Endothelial cell of umbilical vein (primary cell): ENCODE measurements around the gene POLE4. TPM values are rescaled to one million over a fixed set of nuclear protein-coding genes. Genes with fewer than 3 reads are reported as not detected.

Experiments used
- BruUV-seq: library from RNA; stranded (reverse); fragments of 400-500 nt; replicated peaks from 2 replicates; lab custom pipeline; 2021; lab: Mats Ljungman, UMichigan
- CTCF ChIA-PET: fragments of 300-600, 350-600 bp; sonication (Branson Sonifier 250); formaldehyde crosslinking; loops from one replicate; lab custom pipeline; 2021; ENCODE audit warnings: antibody characterized with exemption, inconsistent platforms; lab: Charles Lee
- POLR2A ChIA-PET: fragments of 300-600, 350-600 bp; sonication (Branson Sonifier 250); formaldehyde crosslinking; loops from one replicate; lab custom pipeline; 2021; ENCODE audit warnings: antibody characterized with exemption, inconsistent platforms; lab: Charles Lee
- DNase-seq: peaks from one replicate; pipeline ENCODE4 v3.0.0-alpha.2; 2011; ENCODE audit warnings: low read depth, low spot score
- FAIRE-seq: peaks from 2 replicates; lab custom pipeline; 2011; peaks lifted over from hg19 to GRCh38; lab: Jason Lieb, UNC
- H2AFZ ChIP-seq: 2 replicates; pipeline ENCODE4 v1.6.0; 2012; ENCODE audit warnings: low read depth, low read length, control low read depth, inconsistent platforms
- H3K27ac ChIP-seq: 2 replicates; pipeline ENCODE4 v1.5.1; 2011; ENCODE audit warnings: low read depth, mild to moderate bottlenecking, control low read depth, low read length, moderate library complexity; ENCODE audit not compliant: insufficient read depth
- H3K27me3 ChIP-seq, 2 experiments: 2 replicates each; pipeline versions ENCODE4 v1.6.0 to v1.6.1; 2011; ENCODE audit warnings: low read length in 2 of 2, mixed read lengths in 1 of 2; ENCODE audit not compliant: control insufficient read depth in 2 of 2, insufficient read depth in 2 of 2
- H3K36me3 ChIP-seq, 2 experiments: 2 replicates in 1 of 2; 3 replicates in 1 of 2; pipeline ENCODE4 v1.5.1; 2011; ENCODE audit warnings: low read length in 2 of 2, mild to moderate bottlenecking in 1 of 2, moderate library complexity in 1 of 2; ENCODE audit not compliant: control insufficient read depth in 2 of 2, insufficient read depth in 2 of 2; ENCODE audit errors: extremely low read depth in 1 of 2
- H3K4me1 ChIP-seq: 3 replicates; pipeline ENCODE4 v1.5.1; 2011; ENCODE audit warnings: mild to moderate bottlenecking, low read length; ENCODE audit not compliant: control insufficient read depth, insufficient read depth; ENCODE audit errors: extremely low read depth
- H3K4me2 ChIP-seq: 2 replicates; pipeline ENCODE4 v1.6.1; 2011; ENCODE audit warnings: low read length, control low read depth, mixed read lengths; ENCODE audit not compliant: insufficient read depth
- H3K4me3 ChIP-seq, 3 experiments: fragments of 200-600 bp in 1 of 3; sonication (generic), shearing (Covaris generic) in 1 of 3; replicated peaks in 1 of 3; 2 replicates each; pipeline ENCODE4 v1.5.1; 2011 to 2016; ENCODE audit warnings: control low read depth in 3 of 3, low read length in 3 of 3, mild to moderate bottlenecking in 2 of 3, inconsistent platforms in 1 of 3, low read depth in 1 of 3, moderate library complexity in 1 of 3; ENCODE audit not compliant: insufficient read depth in 1 of 3
- H3K79me2 ChIP-seq: 2 replicates; pipeline ENCODE4 v1.6.0; 2012; ENCODE audit warnings: low read length, inconsistent platforms; ENCODE audit not compliant: control insufficient read depth, insufficient read depth
- H3K9ac ChIP-seq: replicated peaks from 2 replicates; pipeline ENCODE3; 2011; ENCODE audit warnings: low read length, control low read depth; ENCODE audit not compliant: insufficient read depth; ENCODE audit errors: extremely low read depth
- H3K9me1 ChIP-seq: replicated peaks from 3 replicates; pipeline ENCODE4 v1.6.0; 2011; ENCODE audit warnings: mild to moderate bottlenecking, low read length; ENCODE audit not compliant: control insufficient read depth, insufficient read depth; ENCODE audit errors: extremely low read depth
- H3K9me3 ChIP-seq: replicated peaks from 2 replicates; pipeline ENCODE4 v1.5.1; 2012; ENCODE audit warnings: low read length, inconsistent platforms; ENCODE audit not compliant: control insufficient read depth, insufficient read depth
- H4K20me1 ChIP-seq: replicated peaks from 2 replicates; pipeline ENCODE3; 2011; ENCODE audit warnings: mild to moderate bottlenecking, low read length; ENCODE audit not compliant: control insufficient read depth, insufficient read depth; ENCODE audit errors: extremely low read depth
- EZH2 ChIP-seq: IDR thresholded peaks from 2 replicates; pipeline ENCODE4 v1.6.1; 2012; ENCODE audit warnings: borderline replicate concordance, low read depth, mild to moderate bottlenecking, moderate library complexity, low read length, inconsistent platforms; ENCODE audit not compliant: severe bottlenecking
- FOS ChIP-seq: IDR thresholded peaks from 2 replicates; pipeline ENCODE4 v1.6.1; 2011; ENCODE audit warnings: mild to moderate bottlenecking, low read length, moderate library complexity, borderline replicate concordance; ENCODE audit not compliant: insufficient read depth
- GATA2 ChIP-seq: IDR thresholded peaks from 2 replicates; pipeline ENCODE4 v1.7.0; 2011; ENCODE audit warnings: low read depth, mild to moderate bottlenecking, moderate library complexity, mixed read lengths, low read length; ENCODE audit not compliant: insufficient read length, insufficient read depth
- JUN ChIP-seq: IDR thresholded peaks from 2 replicates; pipeline ENCODE4 v1.6.1; 2011; ENCODE audit warnings: borderline replicate concordance, low read depth; ENCODE audit not compliant: insufficient read length, insufficient read depth
- MYC ChIP-seq: IDR thresholded peaks from one replicate; pipeline ENCODE4 v1.6.1; 2011; ENCODE audit warnings: mild to moderate bottlenecking, low read depth, low read length
- POLR2A ChIP-seq: IDR thresholded peaks from 2 replicates; pipeline ENCODE4 v1.6.1; 2012; ENCODE audit warnings: low read depth, mild to moderate bottlenecking, control low read depth, low read length
- POLR2AphosphoS5 ChIP-seq: IDR thresholded peaks from 2 replicates; pipeline ENCODE4 v1.6.1; 2012; ENCODE audit warnings: low read depth, mild to moderate bottlenecking, control low read depth, low read length, moderate library complexity; ENCODE audit not compliant: insufficient read depth
- dilution Hi-C: fragments of 300-500 bp; cut with MboI; formaldehyde crosslinking; loops from one replicate; pipeline ENCODE4 v1.15.0; 2019; ENCODE audit warnings: low sequenced_read_pairs; ENCODE audit not compliant: extremely low pct_ligation_motif_present
- intact Hi-C: fragments of 100-400 bp; cut with micrococcal nuclease; formaldehyde crosslinking; loops from one replicate; pipeline ENCODE4 v1.10.0; 2022
- polyA plus RNA-seq, 4 experiments: library from polyadenylated mRNA; depleted of rRNA in 3 of 4; stranded (reverse) in 3 of 4; unstranded in 1 of 4; fragments of >200 nt; gene quantifications; 2 replicates each; pipeline versions ENCODE4 v1.2.1 to v1.2.3, GENCODE V29; 2011 to 2012; ENCODE audit warnings: missing spikeins in 1 of 4
- total RNA-seq: library from RNA; stranded (reverse); gene quantifications from 2 replicates; pipeline ENCODE4 v1.2.3, GENCODE V29; 2021
- TF ChIP-seq, protein P1 (sequence below): IDR thresholded peaks from 2 replicates; pipeline ENCODE4 v1.6.1; 2011; ENCODE audit not compliant: insufficient read depth, insufficient read length
- TF ChIP-seq, protein P2 (sequence below), 2 donors: IDR thresholded peaks; 1 replicate in 1 of 2; 2 replicates in 1 of 2; pipeline ENCODE4 v1.5.1; 2011; ENCODE audit warnings: low read length in 2 of 2, mild to moderate bottlenecking in 2 of 2, moderate library complexity in 2 of 2, control low read depth in 1 of 2, inconsistent platforms in 1 of 2, low read depth in 1 of 2; ENCODE audit not compliant: insufficient read depth in 1 of 2; ENCODE audit errors: extremely low read depth in 1 of 2

The POLE4 gene
- total and polyA plus RNA-seq, 2 donors (not counting 3 experiments of a cell fraction or from before 2014, with no cell fraction given): 21.4 to 42.6 TPM

DNA sequence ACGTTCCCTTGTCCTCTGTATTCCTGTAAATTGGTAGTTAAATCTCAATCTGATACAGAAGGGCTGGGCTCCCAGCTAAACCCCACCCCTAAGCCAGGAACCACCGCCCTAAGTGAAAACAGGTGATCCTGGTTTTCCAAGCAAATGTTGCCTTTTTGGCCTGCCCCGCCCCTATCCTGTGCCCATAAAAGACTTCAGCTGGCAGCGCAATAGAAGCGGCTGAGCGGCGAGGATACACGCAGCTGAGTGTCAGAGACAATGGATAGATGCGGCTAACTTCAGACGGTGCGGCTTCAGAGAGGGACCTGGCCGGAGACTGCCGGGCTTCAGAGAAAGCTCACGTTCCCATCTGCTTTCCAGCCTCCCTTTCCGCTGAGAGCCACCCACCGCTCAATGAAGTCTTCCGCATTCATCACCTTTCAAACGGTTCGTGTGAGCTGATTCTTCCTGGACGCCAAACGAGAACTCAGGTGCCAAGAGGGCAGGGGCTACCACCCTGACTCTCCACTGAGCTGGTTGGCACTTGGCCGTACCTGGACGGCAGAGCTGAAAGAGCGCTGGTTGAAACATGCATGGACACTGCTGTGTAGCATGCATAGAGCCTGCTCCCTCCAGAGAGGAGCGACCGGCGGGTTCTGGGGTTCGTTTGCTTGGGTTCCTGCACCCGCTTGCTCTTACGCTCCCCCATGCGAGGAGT is 49.5 kb upstream of the POLE4 start:
- intact Hi-C loops: no loop called here
- no TSS peak for BruUV-seq
- H2AFZ ChIP-seq: peak overlapping the region; percentile 21
- ChIA-PET CTCF (interaction anchor here (1.3 to 2.0 kb wide), 2 partner anchors 11 to 15 kb away, joined by 3 to 12 read pairs; no protein-coding TSS in a partner anchor), POLR2A (no interaction called here)
- no peaks in the 10 kb centered on the region for H3K9me3 ChIP-seq
- H3K27me3 ChIP-seq: peaks cover 5 to 8% of the 10 kb centered on the region in 2 experiments
- H3K9ac ChIP-seq: no peak overlapping the region
- no peaks in the 10 kb centered on the region for H3K36me3 ChIP-seq
- DNase-seq (no peak), FAIRE-seq (peak; percentile 40)
- H3K4me2 ChIP-seq: no peak overlapping the region
- H4K20me1 ChIP-seq: no peaks in the 10 kb centered on the region
- TF ChIP-seq MYC: no peak
- peaks cover 3% of the 10 kb centered on the region for H3K4me1 ChIP-seq
- no peaks in the 10 kb centered on the region for H3K9me1 ChIP-seq
- H3K79me2 ChIP-seq: no peaks in the 10 kb centered on the region
- no peak overlapping the region for H3K4me3 ChIP-seq
- H3K27ac ChIP-seq: no peak overlapping the region
- dilution Hi-C loops: no loop called here

GRCh38 chr2:74910245-74910644 is 48.2 kb upstream of the POLE4 start:
- H3K9me1 ChIP-seq: no peaks in the 10 kb centered on the region
- dilution Hi-C loops: no loop called here
- no TSS peak for BruUV-seq
- H3K4me1 ChIP-seq: peaks cover 3% of the 10 kb centered on the region
- ChIA-PET CTCF (no interaction called here), POLR2A (no interaction called here)
- H3K9ac ChIP-seq: no peak overlapping the region
- H3K9me3 ChIP-seq: no peaks in the 10 kb centered on the region
- H3K27me3 ChIP-seq: peaks cover 5 to 8% of the 10 kb centered on the region in 2 experiments
- DNase-seq: no peak
- intact Hi-C loops: loop anchor here (10.0 kb wide), 1 partner anchor 715 kb away; no protein-coding TSS in a partner anchor
- H3K36me3 ChIP-seq: no peaks in the 10 kb centered on the region
- no peak for TF ChIP-seq EZH2
- TF ChIP-seq FOS: no peak
- TF ChIP-seq JUN: no peak
- no peak for TF ChIP-seq POLR2A
- no peak for TF ChIP-seq MYC
- no peak for TF ChIP-seq GATA2
- TF ChIP-seq POLR2AphosphoS5: no peak
- TF ChIP-seq, protein P1, sequence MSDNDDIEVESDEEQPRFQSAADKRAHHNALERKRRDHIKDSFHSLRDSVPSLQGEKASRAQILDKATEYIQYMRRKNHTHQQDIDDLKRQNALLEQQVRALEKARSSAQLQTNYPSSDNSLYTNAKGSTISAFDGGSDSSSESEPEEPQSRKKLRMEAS: no peak
- TF ChIP-seq, protein P2, sequence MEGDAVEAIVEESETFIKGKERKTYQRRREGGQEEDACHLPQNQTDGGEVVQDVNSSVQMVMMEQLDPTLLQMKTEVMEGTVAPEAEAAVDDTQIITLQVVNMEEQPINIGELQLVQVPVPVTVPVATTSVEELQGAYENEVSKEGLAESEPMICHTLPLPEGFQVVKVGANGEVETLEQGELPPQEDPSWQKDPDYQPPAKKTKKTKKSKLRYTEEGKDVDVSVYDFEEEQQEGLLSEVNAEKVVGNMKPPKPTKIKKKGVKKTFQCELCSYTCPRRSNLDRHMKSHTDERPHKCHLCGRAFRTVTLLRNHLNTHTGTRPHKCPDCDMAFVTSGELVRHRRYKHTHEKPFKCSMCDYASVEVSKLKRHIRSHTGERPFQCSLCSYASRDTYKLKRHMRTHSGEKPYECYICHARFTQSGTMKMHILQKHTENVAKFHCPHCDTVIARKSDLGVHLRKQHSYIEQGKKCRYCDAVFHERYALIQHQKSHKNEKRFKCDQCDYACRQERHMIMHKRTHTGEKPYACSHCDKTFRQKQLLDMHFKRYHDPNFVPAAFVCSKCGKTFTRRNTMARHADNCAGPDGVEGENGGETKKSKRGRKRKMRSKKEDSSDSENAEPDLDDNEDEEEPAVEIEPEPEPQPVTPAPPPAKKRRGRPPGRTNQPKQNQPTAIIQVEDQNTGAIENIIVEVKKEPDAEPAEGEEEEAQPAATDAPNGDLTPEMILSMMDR (IDR thresholded peaks at IDR 0.05; ENCODE audit: extremely low read depth in 1 of 2, insufficient read depth in 1 of 2, low read depth in 1 of 2, low read length in 2 of 2): no peak
- FAIRE-seq: no peak
- no peaks in the 10 kb centered on the region for H4K20me1 ChIP-seq
- H3K4me2 ChIP-seq: no peak overlapping the region
- no peak overlapping the region for H2AFZ ChIP-seq
- H3K27ac ChIP-seq: no peak overlapping the region
- no peaks in the 10 kb centered on the region for H3K79me2 ChIP-seq
- H3K4me3 ChIP-seq: no peak overlapping the region
